RWPE2 (cell line): ENCODE measurements around the gene POU4F2.
A peak's percentile ranks its signal among the peaks of the same experiment; 100 is the strongest.

ENCODE experiments used
- ATAC-seq: fragments of 200-7000 bp; cut with Tn5 transposase; 3 replicates; pipeline ENCODE4 v1.9.1; 2021; ENCODE audit warnings: low read depth
- DNase-seq: peaks from one replicate; pipeline ENCODE4 v3.0.0-alpha.2; 2020; ENCODE audit warnings: low spot score
- H3K27ac ChIP-seq: fragments of 450-650 bp; 2 replicates; pipeline ENCODE4 v1.5.1; 2017; ENCODE audit warnings: mild to moderate bottlenecking; ENCODE audit not compliant: poor library complexity, severe bottlenecking
- H3K27me3 ChIP-seq: fragments of 250-450 bp; sonication (Bioruptor Pico); 2 replicates; pipeline ENCODE4 v1.5.1; 2021; ENCODE audit warnings: mild to moderate bottlenecking, moderate library complexity; ENCODE audit not compliant: insufficient read depth, poor library complexity, severe bottlenecking
- H3K36me3 ChIP-seq: fragments of 250-450 bp; sonication (Bioruptor Pico); 2 replicates; pipeline ENCODE4 v1.5.1; 2020; ENCODE audit warnings: low read depth, mild to moderate bottlenecking, moderate library complexity
- H3K4me1 ChIP-seq: fragments of 250-450 bp; sonication (Bioruptor Pico); 2 replicates; pipeline ENCODE4 v1.5.1; 2021; ENCODE audit warnings: mild to moderate bottlenecking, moderate library complexity; ENCODE audit not compliant: insufficient read depth, poor library complexity, severe bottlenecking
- H3K4me3 ChIP-seq: fragments of 250-450 bp; sonication (Bioruptor Pico); 2 replicates; pipeline ENCODE4 v1.5.1; 2021; ENCODE audit warnings: mild to moderate bottlenecking, moderate library complexity; ENCODE audit not compliant: severe bottlenecking
- H3K9me3 ChIP-seq: fragments of 250-450 bp; sonication (Bioruptor Pico); 2 replicates; pipeline ENCODE4 v1.5.1; 2021; ENCODE audit warnings: mild to moderate bottlenecking, moderate library complexity; ENCODE audit not compliant: severe bottlenecking
- CTCF ChIP-seq: fragments of 450-650 bp; IDR thresholded peaks from one replicate; pipeline ENCODE4 v1.5.1; 2017; ENCODE audit warnings: mild to moderate bottlenecking, moderate library complexity; ENCODE audit not compliant: poor library complexity, severe bottlenecking

POU4F2 gene

GRCh38 chr4:146639506-146639932 is 826 bp downstream of the POU4F2 start:
- DNase-seq: no peak
- Histone ChIP-seq H3K9me3 (no peaks in the 10 kb centered on the region), H3K4me1 (no peaks in the 10 kb centered on the region), H3K4me3 (no peak overlapping the region), H3K27ac (no peak overlapping the region), H3K36me3 (no peaks in the 10 kb centered on the region), H3K27me3 (peaks cover 99% of the 10 kb centered on the region)
- no peak for TF ChIP-seq CTCF
- ATAC-seq: no peak

- Histone ChIP-seq H3K27me3 (peaks cover 99% of the 10 kb centered on the region), H3K4me1 (no peaks in the 10 kb centered on the region), H3K4me3 (no peak overlapping the region), H3K36me3 (no peaks in the 10 kb centered on the region), H3K27ac (no peak overlapping the region), H3K9me3 (no peaks in the 10 kb centered on the region)
- no peak for ATAC-seq
- no peak for TF ChIP-seq CTCF
- no peak for DNase-seq
Observed at GRCh38 chr4:146640021-146640464, 1.4 kb downstream of the POU4F2 start.

GRCh38 chr4:146640465-146641061 is 1.9 kb downstream of the POU4F2 start:
- no peak overlapping the region for H3K4me3 ChIP-seq
- no peak for TF ChIP-seq CTCF
- no peak overlapping the region for H3K27ac ChIP-seq
- H3K9me3 ChIP-seq: no peaks in the 10 kb centered on the region
- DNase-seq (no peak), ATAC-seq (no peak)
- H3K36me3 ChIP-seq: no peaks in the 10 kb centered on the region
- peaks cover 99% of the 10 kb centered on the region for H3K27me3 ChIP-seq
- H3K4me1 ChIP-seq: no peaks in the 10 kb centered on the region

- Histone ChIP-seq H3K27me3 (peaks cover 99% of the 10 kb centered on the region), H3K36me3 (no peaks in the 10 kb centered on the region), H3K4me3 (no peak overlapping the region), H3K9me3 (no peaks in the 10 kb centered on the region), H3K27ac (no peak overlapping the region), H3K4me1 (no peaks in the 10 kb centered on the region)
- no peak for TF ChIP-seq CTCF
- ATAC-seq (no peak), DNase-seq (no peak)
Observed at GRCh38 chr4:146641762-146642161, 3.1 kb downstream of the POU4F2 start.

- ATAC-seq: peak; percentile 66; the same call in 2 of the 3 replicates
- no peaks in the 10 kb centered on the region for H3K9me3 ChIP-seq
Observed at GRCh38 chr4:146643812-146644401, 5.2 kb downstream of the POU4F2 start.

More at GRCh38 chr4:146643812-146644401, 5.2 kb downstream of the POU4F2 start:
- Histone ChIP-seq H3K4me3 (no peak overlapping the region), H3K36me3 (no peaks in the 10 kb centered on the region), H3K27me3 (peaks cover 98% of the 10 kb centered on the region), H3K27ac (no peak overlapping the region), H3K4me1 (no peaks in the 10 kb centered on the region)
- no peak for TF ChIP-seq CTCF
- no peak for DNase-seq
